Trophoblast cell (in vitro differentiated cells and primary cell): ENCODE results near the gene GDF15.

ENCODE experiments used
- DNase-seq, 2 donors: peaks; one replicate each; pipeline ENCODE4 v3.0.0-alpha.2; 2016
- H2AFZ ChIP-seq: 2 replicates; pipeline ENCODE4 v1.6.1; 2013; ENCODE audit warnings: low read length, moderate library complexity, mild to moderate bottlenecking; ENCODE audit not compliant: insufficient read depth, poor library complexity
- H2AK5ac ChIP-seq: 2 replicates; pipeline ENCODE4 v1.6.1; 2013; ENCODE audit warnings: mild to moderate bottlenecking, low read length
- H2BK120ac ChIP-seq: 2 replicates; pipeline ENCODE4 v1.6.1; 2013; ENCODE audit warnings: low read length, mild to moderate bottlenecking, moderate library complexity; ENCODE audit not compliant: insufficient read depth, poor library complexity
- H2BK12ac ChIP-seq: 2 replicates; pipeline ENCODE4 v1.6.1; 2013; ENCODE audit warnings: mild to moderate bottlenecking, low read length, moderate library complexity
- H2BK5ac ChIP-seq: 2 replicates; pipeline ENCODE4 v1.6.1; 2013; ENCODE audit warnings: low read length, low read depth, moderate library complexity, mild to moderate bottlenecking; ENCODE audit not compliant: poor library complexity
- H3K14ac ChIP-seq: 2 replicates; pipeline ENCODE4 v1.6.1; 2013; ENCODE audit warnings: mild to moderate bottlenecking, low read length
- H3K18ac ChIP-seq: 2 replicates; pipeline ENCODE4 v1.6.1; 2013; ENCODE audit warnings: mild to moderate bottlenecking, low read length
- H3K23ac ChIP-seq: 2 replicates; pipeline ENCODE4 v1.6.1; 2013; ENCODE audit warnings: low read length
- H3K27ac ChIP-seq: 2 replicates; pipeline ENCODE4 v1.5.1; 2013; ENCODE audit warnings: low read depth, mild to moderate bottlenecking, inconsistent platforms, low read length, moderate library complexity
- H3K27me3 ChIP-seq: 2 replicates; pipeline ENCODE4 v1.6.1; 2013; ENCODE audit warnings: inconsistent platforms, mild to moderate bottlenecking, low read length, moderate library complexity; ENCODE audit not compliant: insufficient read depth
- H3K36me3 ChIP-seq, 2 experiments: 1 replicate in 1 of 2; 2 replicates in 1 of 2; pipeline ENCODE4 v1.6.1; 2013; ENCODE audit warnings: low read length in 2 of 2, mild to moderate bottlenecking in 2 of 2, moderate library complexity in 1 of 2; ENCODE audit not compliant: insufficient read depth in 2 of 2, control insufficient read depth in 1 of 2
- H3K4ac ChIP-seq: 2 replicates; pipeline ENCODE4 v1.6.1; 2013; ENCODE audit warnings: low read depth, mild to moderate bottlenecking, low read length, moderate library complexity
- H3K4me1 ChIP-seq, 2 experiments: 1 replicate in 1 of 2; 2 replicates in 1 of 2; pipeline ENCODE4 v1.6.1; 2013; ENCODE audit warnings: low read length in 2 of 2, mild to moderate bottlenecking in 2 of 2, moderate library complexity in 1 of 2; ENCODE audit not compliant: insufficient read depth in 2 of 2, control insufficient read depth in 1 of 2
- H3K4me2 ChIP-seq: 2 replicates; pipeline ENCODE4 v1.6.1; 2013; ENCODE audit warnings: inconsistent platforms, mild to moderate bottlenecking, low read length, moderate library complexity
- H3K4me3 ChIP-seq: 2 replicates; pipeline ENCODE4 v1.5.1; 2013; ENCODE audit warnings: mild to moderate bottlenecking, low read depth, low read length, inconsistent platforms
- H3K79me1 ChIP-seq: one replicate; pipeline ENCODE4 v1.6.1; 2013; ENCODE audit warnings: low read length
- H3K79me2 ChIP-seq: 2 replicates; pipeline ENCODE4 v1.6.1; 2013; ENCODE audit warnings: low read length, mild to moderate bottlenecking; ENCODE audit not compliant: control insufficient read depth, insufficient read depth, poor library complexity
- H3K9ac ChIP-seq: 2 replicates; pipeline ENCODE4 v1.6.1; 2013; ENCODE audit warnings: mild to moderate bottlenecking, low read length
- H3K9me3 ChIP-seq: 2 replicates; pipeline ENCODE4 v1.6.1; 2013; ENCODE audit warnings: low read depth, mild to moderate bottlenecking, control low read depth, inconsistent platforms, low read length; ENCODE audit not compliant: insufficient read depth
- H4K12ac ChIP-seq: 2 replicates; pipeline ENCODE4 v1.6.1; 2013; ENCODE audit warnings: low read depth, mild to moderate bottlenecking, low read length, moderate library complexity
- H4K8ac ChIP-seq: 2 replicates; pipeline ENCODE4 v1.6.1; 2013; ENCODE audit warnings: low read depth, mild to moderate bottlenecking, low read length, moderate library complexity
- H4K91ac ChIP-seq: one replicate; pipeline ENCODE4 v1.6.1; 2013; ENCODE audit warnings: low read depth, mild to moderate bottlenecking, low read length, moderate library complexity
- WGBS: extraction: QIAGEN DNeasy Blood & Tissue Kit; methylation state at CpG from one replicate; pipeline ENCODE4 v1.1.7; 2013; ENCODE audit warnings: missing lambda C conversion rate; ENCODE audit not compliant: insufficient read length, insufficient coverage; ENCODE audit errors: extremely low coverage; 5-methylcytosine and 5-hydroxymethylcytosine counted together

The GDF15 gene

GRCh38 chr19:18419195-18419698 is 33.3 kb downstream of the GDF15 start, which contains the start of gene SSBP4:
Gene SSBP4, plus strand, starts transcription at chr19:18419398. Its CDS starts 251 bp downstream, at chr19:18419649.
- Histone ChIP-seq H3K9me3 (peaks cover 2% of the 10 kb centered on the region), H4K91ac (peak within 1 kb of the TSS; percentile 99), H3K4me3 (peak within 1 kb of the TSS; percentile 76), H2BK120ac (peak within 1 kb of the TSS; percentile 91), H3K14ac (peak within 1 kb of the TSS; percentile 97), H3K79me2 (peaks cover 14% of the 10 kb centered on the region), H2BK5ac (peak within 1 kb of the TSS; percentile 55), H3K4ac (peak within 1 kb of the TSS; percentile 83), H3K27ac (peak within 1 kb of the TSS; percentile 35), H3K4me1 (peaks cover 29 to 35% of the 10 kb centered on the region in 2 experiments), H3K4me2 (peak within 1 kb of the TSS; percentile 78), H4K12ac (peak within 1 kb of the TSS; percentile 54), H3K9ac (peak within 1 kb of the TSS; percentile 56), H3K27me3 (no peaks in the 10 kb centered on the region), H2BK12ac (peak within 1 kb of the TSS; percentile 98), H2AFZ (peak within 1 kb of the TSS; percentile 56), H3K23ac (no peak within 1 kb of the TSS), H4K8ac (peak within 1 kb of the TSS; percentile 83), H3K36me3 (no peaks in the 10 kb centered on the region), H3K79me1 (peaks cover 32% of the 10 kb centered on the region), H3K18ac (peak within 1 kb of the TSS; percentile 89), H2AK5ac (peak within 1 kb of the TSS; percentile 99)
- no CpG with 5 or more reads among the region's 80 CpGs for WGBS
- peak; percentile 55 to 77 for DNase-seq

DNA sequence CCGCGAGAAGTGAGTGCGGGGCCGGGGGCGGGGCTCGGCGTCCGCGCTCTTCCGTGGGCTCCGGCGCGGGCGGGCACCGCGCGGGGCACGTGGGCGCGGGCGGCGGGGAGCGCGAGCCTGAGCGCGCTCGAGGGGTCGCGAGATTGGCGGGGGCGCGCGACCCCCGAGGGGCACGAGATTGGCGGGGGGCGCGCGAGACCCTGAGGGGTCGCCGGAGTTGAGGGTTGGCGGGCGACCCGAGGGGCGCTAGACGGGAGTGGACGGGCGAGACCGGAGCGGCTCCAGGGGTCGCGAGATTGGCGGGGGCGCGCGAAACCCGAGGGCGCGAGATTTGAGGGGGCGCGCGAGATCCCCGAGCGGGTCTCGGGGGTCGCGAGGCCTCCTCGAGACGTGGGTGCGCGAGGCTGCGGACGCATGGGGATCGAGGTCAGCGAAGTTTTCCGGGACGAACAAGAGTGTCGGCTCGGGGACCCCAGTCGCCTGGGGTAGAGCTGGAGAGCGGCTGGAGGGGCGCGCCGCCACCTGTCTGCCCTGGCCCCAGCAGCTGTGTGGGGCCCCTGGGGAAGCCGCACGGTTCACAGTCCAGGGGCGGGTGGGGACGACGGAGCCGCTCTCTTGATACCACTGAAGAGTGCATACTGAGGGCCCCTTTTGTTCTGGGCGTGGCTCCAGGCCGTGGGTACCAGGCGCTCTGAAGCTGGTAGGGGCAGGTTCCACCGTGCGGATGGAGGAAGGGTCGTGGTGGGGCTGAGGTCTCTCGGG is 33.9 kb downstream of the GDF15 start:
- peaks cover 14% of the 10 kb centered on the region for H3K79me2 ChIP-seq
- H2AK5ac ChIP-seq, result peak overlapping the region; percentile 71
- peak overlapping the region; percentile 81 for H4K91ac ChIP-seq
- peak overlapping the region; percentile 50 for H4K12ac ChIP-seq
- H3K27me3 ChIP-seq, result no peaks in the 10 kb centered on the region
- peaks cover 2% of the 10 kb centered on the region for H3K9me3 ChIP-seq
- peaks cover 32% of the 10 kb centered on the region for H3K79me1 ChIP-seq
- H3K27ac ChIP-seq, result no peak overlapping the region
- H3K4me3 ChIP-seq, result peak overlapping the region; percentile 76
- WGBS, result no CpG with 5 or more reads among the region's 97 CpGs
- H2AFZ ChIP-seq, result peak overlapping the region; percentile 17
- peak overlapping the region; percentile 73 for H4K8ac ChIP-seq
- peak overlapping the region; percentile 84 for H3K18ac ChIP-seq
- peak overlapping the region; percentile 64 for H2BK120ac ChIP-seq
- peak overlapping the region; percentile 78 for H3K4me2 ChIP-seq
- H3K36me3 ChIP-seq, result no peaks in the 10 kb centered on the region
- H3K14ac ChIP-seq, result peak overlapping the region; percentile 80
- peak overlapping the region; percentile 57 for H3K4ac ChIP-seq
- no peak for DNase-seq
- peaks cover 29 to 35% of the 10 kb centered on the region in 2 experiments for H3K4me1 ChIP-seq
- peak overlapping the region; percentile 42 for H2BK12ac ChIP-seq
- peak overlapping the region; percentile 36 for H2BK5ac ChIP-seq
- H3K23ac ChIP-seq, result no peak overlapping the region
- peak overlapping the region; percentile 56 for H3K9ac ChIP-seq

DNA sequence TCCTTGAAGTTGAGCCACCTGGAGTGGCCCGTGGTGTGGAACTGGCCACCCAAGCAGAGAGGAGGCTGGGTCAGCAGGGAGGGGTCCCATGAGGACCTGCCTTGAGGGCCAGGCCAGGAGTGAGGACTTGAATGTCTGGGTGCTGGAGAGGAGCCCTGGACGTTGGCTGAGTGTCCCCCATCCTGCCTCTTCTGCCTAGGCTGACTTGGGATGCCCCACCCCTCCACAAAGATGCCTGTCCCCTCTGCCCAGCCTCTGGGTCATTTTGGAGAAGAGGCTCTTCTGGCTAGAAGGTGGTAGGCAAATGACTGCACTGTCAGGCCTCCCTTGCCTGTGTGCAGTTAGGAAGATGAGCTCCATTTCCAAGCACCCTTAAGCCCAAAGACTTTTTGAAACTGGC is 35.0 kb downstream of the GDF15 start:
- Histone ChIP-seq H3K9me3 (peaks cover 2% of the 10 kb centered on the region), H2BK120ac (no peak overlapping the region), H3K4me2 (no peak overlapping the region), H3K18ac (peak overlapping the region; percentile 46), H3K14ac (no peak overlapping the region), H2BK5ac (no peak overlapping the region), H2AFZ (no peak overlapping the region), H3K27me3 (no peaks in the 10 kb centered on the region), H4K8ac (no peak overlapping the region), H3K23ac (no peak overlapping the region), H3K4me3 (no peak overlapping the region), H3K27ac (no peak overlapping the region), H4K12ac (no peak overlapping the region), H3K9ac (no peak overlapping the region), H2AK5ac (no peak overlapping the region), H3K79me1 (peaks cover 32% of the 10 kb centered on the region), H4K91ac (no peak overlapping the region), H3K79me2 (peaks cover 17% of the 10 kb centered on the region), H3K36me3 (no peaks in the 10 kb centered on the region), H2BK12ac (peak overlapping the region; percentile 27), H3K4me1 (peaks cover 28 to 33% of the 10 kb centered on the region in 2 experiments), H3K4ac (peak overlapping the region; percentile 31)
- no peak for DNase-seq
- no CpG with 5 or more reads among the region's 2 CpGs for WGBS

DNA sequence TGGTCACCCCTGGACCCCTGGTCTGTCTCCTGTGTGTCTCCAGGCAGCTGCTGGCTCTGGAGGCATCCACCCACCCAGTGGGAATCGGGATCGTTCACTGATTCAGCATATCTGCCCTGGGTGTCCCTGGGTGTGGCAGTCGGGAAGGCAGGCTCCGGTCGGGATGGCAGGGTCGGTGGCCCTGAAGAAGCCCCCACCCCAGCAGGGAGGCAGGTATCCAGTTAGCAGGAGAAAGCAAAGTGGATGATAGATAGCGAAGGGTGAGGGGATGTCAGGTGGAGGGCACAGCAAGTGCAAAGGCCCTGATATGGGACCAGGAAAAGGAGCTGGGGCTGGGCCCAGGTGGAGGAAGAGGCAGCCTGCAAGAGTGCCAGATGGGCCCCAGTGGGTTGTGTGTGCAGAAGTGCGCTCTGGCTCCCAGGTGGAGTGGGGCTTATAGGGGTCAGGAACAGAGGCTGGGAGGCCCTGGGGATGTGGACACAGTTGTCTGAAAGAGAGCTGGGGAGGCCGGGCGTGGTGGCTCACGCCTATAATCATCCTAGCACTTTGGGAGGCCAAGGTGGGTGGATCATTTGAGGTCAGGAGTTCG is 35.5 kb downstream of the GDF15 start:
- peak overlapping the region; percentile 7 for H3K18ac ChIP-seq
- H3K4me3 ChIP-seq, result no peak overlapping the region
- peaks cover 2% of the 10 kb centered on the region for H3K9me3 ChIP-seq
- no peak overlapping the region for H2AFZ ChIP-seq
- no peak overlapping the region for H3K14ac ChIP-seq
- no peak overlapping the region for H3K27ac ChIP-seq
- H3K79me2 ChIP-seq, result peaks cover 17% of the 10 kb centered on the region
- H3K4ac ChIP-seq, result peak overlapping the region; percentile 31
- H3K27me3 ChIP-seq, result no peaks in the 10 kb centered on the region
- no peak overlapping the region for H2BK5ac ChIP-seq
- H3K9ac ChIP-seq, result no peak overlapping the region
- H3K4me2 ChIP-seq, result no peak overlapping the region
- no peak for DNase-seq
- H3K23ac ChIP-seq, result no peak overlapping the region
- H3K79me1 ChIP-seq, result peaks cover 29% of the 10 kb centered on the region
- H4K12ac ChIP-seq, result no peak overlapping the region
- H2BK12ac ChIP-seq, result no peak overlapping the region
- no peak overlapping the region for H4K91ac ChIP-seq
- WGBS, result no CpG with 5 or more reads among the region's 12 CpGs
- peaks cover 25 to 30% of the 10 kb centered on the region in 2 experiments for H3K4me1 ChIP-seq
- H3K36me3 ChIP-seq, result no peaks in the 10 kb centered on the region
- H4K8ac ChIP-seq, result no peak overlapping the region
- no peak overlapping the region for H2BK120ac ChIP-seq
- H2AK5ac ChIP-seq, result no peak overlapping the region
